ENCODE measurements around the gene TNIP1.
A peak's percentile ranks its signal among the peaks of the same experiment; 100 is the strongest.

TNIP1 gene

DNA sequence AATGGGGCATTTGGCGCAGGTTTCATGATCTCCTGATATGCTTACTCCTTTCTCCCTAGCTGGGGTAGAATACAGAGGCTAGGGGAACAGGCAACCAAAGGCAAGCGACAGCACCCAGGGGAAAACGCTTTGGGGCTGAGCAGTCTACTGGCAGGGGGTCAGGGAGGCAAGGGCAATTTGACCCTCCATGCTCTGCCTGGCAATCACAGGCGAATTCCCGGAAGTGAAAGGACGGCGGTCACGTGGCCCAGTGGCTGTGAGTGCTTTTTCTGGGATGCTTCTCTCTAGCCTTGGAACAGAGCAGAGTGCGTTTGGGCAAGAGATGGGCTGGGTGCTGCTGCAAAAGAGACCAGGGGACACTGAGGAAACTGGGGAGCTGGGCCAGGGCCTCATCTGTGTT is 54.7 kb downstream of the TNIP1 start:
- DNase-seq (ENCODE audit: insufficient read length, low spot score) (no peak), FAIRE-seq (no peak)

DNA sequence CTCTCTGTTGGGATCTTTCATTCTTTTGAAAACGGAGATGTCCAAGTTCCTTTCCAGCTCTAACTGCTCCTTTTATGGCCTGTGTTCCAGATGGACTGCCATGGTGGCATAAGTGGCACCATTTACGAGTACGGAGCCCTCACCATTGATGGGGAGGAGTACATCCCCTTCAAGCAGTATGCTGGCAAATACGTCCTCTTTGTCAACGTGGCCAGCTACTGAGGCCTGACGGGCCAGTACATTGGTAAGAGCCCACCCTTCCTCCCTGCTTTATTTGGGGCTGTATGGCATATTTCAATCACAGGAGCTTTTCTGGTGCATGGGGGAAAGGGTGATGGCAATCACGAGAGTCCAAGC is 55.6 kb downstream of the TNIP1 start:
- DNase-seq (ENCODE audit: insufficient read length, low spot score) = no peak

GRCh38 chr5:151024440-151025249 is 56.2 kb downstream of the TNIP1 start:
- FAIRE-seq (no peak), DNase-seq (ENCODE audit: insufficient read length, low spot score) (no peak)

More for the DNA sequence above, 55.6 kb downstream of the TNIP1 start:
- FAIRE-seq = no peak

GRCh38 chr5:151023651-151024050 is 57.2 kb downstream of the TNIP1 start:
- FAIRE-seq = no peak
- no peak for DNase-seq (ENCODE audit: insufficient read length, low spot score)

GRCh38 chr5:151023047-151023615 is 57.7 kb downstream of the TNIP1 start:
- FAIRE-seq (no peak), DNase-seq (ENCODE audit: insufficient read length, low spot score) (no peak)

GRCh38 chr5:151022511-151023018 is 58.3 kb downstream of the TNIP1 start:
- FAIRE-seq = no peak
- no peak for DNase-seq (ENCODE audit: insufficient read length, low spot score)

DNA sequence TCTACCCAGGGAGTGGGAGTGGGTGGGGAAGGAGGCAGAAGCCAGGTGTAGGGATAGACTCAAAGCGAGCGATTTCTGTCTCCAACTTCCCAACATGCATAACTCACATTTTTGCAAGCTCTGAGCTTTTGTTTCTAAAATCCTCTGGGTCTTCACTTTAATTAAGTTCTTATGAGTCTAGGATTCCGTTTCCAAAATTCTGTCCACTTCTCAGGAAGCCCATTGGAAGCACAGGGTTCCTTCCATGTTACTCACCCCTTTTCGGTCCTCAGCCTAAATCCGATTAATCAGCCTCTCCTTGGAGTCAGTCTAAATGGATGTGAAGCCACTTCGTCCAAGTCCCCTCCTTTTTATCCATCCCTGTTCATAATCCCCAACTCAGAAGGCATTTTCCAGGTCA is 59.1 kb downstream of the TNIP1 start:
- FAIRE-seq = no peak
- no peak for DNase-seq (ENCODE audit: insufficient read length, low spot score)

DNA sequence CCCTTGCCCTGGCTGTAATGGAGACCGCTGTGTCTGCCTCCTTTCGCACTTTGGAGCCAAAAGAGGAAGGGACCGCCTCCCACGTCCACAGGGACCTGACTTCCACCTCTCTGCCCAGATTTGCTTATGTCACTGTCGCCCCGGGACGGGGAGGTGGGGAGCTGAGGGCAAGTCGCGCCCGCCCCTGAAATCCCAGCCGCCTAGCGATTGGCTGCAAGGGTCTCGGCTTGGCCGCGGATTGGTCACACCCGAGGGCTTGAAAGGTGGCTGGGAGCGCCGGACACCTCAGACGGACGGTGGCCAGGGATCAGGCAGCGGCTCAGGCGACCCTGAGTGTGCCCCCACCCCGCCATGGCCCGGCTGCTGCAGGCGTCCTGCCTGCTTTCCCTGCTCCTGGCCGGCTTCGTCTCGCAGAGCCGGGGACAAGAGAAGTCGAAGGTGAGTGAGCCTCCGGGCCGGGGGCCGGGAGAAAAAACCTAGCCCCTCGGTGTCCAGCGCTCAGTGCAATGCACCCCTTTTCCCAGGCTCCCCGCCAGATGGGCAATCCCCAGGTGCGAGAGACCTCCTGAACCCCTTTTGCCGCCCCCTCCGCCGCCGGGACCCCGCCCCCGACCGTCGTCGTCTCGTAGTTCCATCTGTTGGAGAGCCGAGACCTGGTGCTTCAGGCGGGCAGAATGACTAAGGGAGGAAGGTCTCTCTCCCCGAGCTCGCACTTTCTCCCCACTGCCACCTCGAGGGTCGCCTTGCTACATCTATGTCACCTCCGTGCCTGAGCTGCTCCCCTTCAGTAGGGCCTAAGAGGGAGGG is 60.3 kb downstream of the TNIP1 start, which contains the start of gene GPX3:
TSS of gene GPX3 (plus strand) at position 288 of the 807 bp plus-strand sequence. CDS start at position 352, 64 bp downstream.
- FAIRE-seq = peak; percentile 88
- peak; percentile 86 for DNase-seq (ENCODE audit: insufficient read length, low spot score)

- FAIRE-seq = no peak
- no peak for DNase-seq (ENCODE audit: insufficient read length, low spot score)
These were observed 61.5 kb downstream of the TNIP1 start for GRCh38 chr5:151019331-151019730.

GRCh38 chr5:151018846-151019245 is 62.0 kb downstream of the TNIP1 start:
- DNase-seq (ENCODE audit: insufficient read length, low spot score) (no peak), FAIRE-seq (no peak)

DNA sequence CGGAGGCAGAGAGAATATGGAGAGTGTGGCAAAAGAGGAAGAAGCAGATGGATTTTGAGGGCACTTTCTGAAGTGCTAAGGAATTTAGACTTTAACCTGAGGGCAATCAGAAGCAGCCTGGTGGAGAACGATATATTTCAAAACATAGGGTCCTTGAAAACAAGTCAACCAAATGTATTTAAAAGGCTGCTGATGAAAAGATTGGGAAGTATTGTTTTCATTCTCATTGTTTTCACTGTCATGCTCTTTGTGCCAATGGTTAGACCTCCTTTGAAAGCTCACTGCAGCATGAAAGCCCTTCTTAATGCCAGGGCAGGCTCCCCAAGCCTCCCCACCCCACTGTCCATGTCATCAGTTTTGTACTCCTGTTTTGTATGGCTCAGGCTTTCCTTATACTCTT is 62.9 kb downstream of the TNIP1 start:
- DNase-seq (ENCODE audit: insufficient read length, low spot score) = no peak
- no peak for FAIRE-seq

- DNase-seq (ENCODE audit: insufficient read length, low spot score) = no peak
- no peak for FAIRE-seq
These were observed 64.1 kb downstream of the TNIP1 start for GRCh38 chr5:151016700-151017099.

- FAIRE-seq (no peak), DNase-seq (ENCODE audit: insufficient read length, low spot score) (no peak)
These were observed 64.8 kb downstream of the TNIP1 start for GRCh38 chr5:151015974-151016587.

GRCh38 chr5:151014680-151015343 is 66.0 kb downstream of the TNIP1 start:
- FAIRE-seq (no peak), DNase-seq (ENCODE audit: insufficient read length, low spot score) (no peak)

- FAIRE-seq (no peak), DNase-seq (ENCODE audit: insufficient read length, low spot score) (no peak)
These were observed 68.0 kb downstream of the TNIP1 start for GRCh38 chr5:151012862-151013261.

- DNase-seq (ENCODE audit: insufficient read length, low spot score) = no peak
- no peak for FAIRE-seq
These were observed 71.9 kb downstream of the TNIP1 start for GRCh38 chr5:151008906-151009305.

DNA sequence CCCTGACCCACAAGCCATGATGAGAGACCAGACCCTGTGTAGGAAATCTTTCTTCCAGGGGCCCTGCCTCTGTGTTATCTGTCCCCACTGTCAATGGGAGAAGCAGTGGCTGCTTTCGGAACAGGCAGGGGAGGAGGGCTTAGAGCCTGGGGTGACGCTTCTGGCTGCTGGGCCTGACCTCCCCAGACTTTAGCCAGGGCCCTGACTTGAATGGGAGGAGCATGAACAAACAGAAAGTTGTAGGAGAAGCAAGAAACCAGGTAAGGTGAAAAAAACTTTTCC is 72.7 kb downstream of the TNIP1 start:
- no peak for FAIRE-seq

GRCh38 chr5:151007430-151008209 is 73.2 kb downstream of the TNIP1 start:
- FAIRE-seq (no peak), DNase-seq (ENCODE audit: insufficient read length, low spot score) (no peak)

More for the DNA sequence above, 72.7 kb downstream of the TNIP1 start:
- no peak for DNase-seq (ENCODE audit: insufficient read length, low spot score)

GRCh38 chr5:151006704-151007334 is 74.0 kb downstream of the TNIP1 start:
- FAIRE-seq (no peak), DNase-seq (ENCODE audit: insufficient read length, low spot score) (no peak)
